Stimulated activated CD4-positive, alpha-beta T cell treated with anti-CD3 and anti-CD28 coated beads, Interleukin-4, amount 100 ng/mL, for 24 hours (primary cell): ENCODE results near the gene CD2BP2.

ENCODE experiments used
- DNase-seq: peaks from one replicate; pipeline ENCODE4 v3.0.0-alpha.2; 2020

CD2BP2 gene

DNA sequence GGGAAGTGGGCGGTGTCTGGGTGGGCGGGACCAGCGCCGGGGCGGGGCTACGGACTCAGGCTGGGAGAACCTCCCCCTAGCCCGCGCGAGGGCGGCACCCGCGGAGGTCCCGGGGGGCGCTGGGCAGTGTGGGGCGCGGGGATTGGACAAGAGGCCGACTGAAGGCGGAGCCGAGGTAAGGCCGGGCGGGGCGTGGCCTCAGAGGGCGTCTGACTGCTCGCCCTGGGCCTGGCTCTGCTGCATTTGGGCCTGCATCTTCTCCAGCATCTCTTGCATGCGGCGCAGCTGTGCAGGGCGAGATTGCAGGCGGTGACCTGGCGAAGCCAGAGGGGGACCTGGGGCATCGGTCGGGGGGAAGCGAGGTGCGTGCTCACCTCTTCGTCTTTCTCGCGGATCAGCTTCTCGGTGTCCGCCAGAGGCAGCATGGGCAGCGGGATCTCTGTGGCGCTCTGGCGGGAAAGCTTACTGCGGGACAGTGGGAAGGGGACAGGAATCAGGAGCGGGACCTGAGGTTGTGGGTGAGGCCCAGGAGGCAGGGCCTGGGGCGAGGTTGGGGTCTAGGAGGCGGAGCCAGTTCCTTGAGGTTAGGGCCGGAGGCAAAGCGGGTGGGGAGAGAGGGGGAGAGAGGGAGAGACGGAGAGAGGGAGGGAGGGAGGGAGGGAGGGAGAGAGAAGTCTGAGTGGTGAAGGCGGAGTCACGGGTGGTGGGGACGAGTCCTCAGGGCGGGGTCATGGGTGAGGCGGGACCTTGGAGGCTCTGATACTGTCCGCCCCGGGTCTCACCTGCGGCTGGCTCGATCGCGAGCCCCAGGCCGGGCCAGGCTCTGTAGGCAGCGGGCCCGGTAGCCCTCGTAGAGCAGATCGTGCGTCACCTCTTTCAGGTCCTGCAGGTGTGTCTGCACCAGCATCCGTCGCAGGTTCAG lies 23.4 kb upstream of the CD2BP2 start:
- peak; percentile 98 for DNase-seq

DNA sequence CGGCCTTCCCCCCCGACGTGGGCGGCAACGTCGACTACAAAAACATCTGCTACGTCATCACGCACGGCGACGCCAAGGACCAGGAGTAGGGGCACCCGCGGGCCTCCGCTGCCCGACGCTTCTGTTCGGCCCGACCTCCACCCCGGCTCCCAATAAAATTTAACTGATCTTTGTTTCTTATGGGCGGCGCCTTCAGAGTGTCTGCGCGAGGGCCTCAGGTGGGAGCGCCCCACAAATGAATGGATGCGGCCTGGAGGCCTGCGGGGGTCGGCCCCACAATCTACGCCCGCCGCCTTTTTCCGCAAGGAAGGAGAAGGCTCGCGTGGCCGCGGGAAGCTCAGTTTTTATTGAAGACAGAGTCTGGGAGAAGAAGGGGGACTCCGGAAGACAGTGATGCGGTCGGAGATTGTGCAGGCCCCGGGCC lies 22.7 kb upstream of the CD2BP2 start:
- peak; percentile 86 for DNase-seq

DNA sequence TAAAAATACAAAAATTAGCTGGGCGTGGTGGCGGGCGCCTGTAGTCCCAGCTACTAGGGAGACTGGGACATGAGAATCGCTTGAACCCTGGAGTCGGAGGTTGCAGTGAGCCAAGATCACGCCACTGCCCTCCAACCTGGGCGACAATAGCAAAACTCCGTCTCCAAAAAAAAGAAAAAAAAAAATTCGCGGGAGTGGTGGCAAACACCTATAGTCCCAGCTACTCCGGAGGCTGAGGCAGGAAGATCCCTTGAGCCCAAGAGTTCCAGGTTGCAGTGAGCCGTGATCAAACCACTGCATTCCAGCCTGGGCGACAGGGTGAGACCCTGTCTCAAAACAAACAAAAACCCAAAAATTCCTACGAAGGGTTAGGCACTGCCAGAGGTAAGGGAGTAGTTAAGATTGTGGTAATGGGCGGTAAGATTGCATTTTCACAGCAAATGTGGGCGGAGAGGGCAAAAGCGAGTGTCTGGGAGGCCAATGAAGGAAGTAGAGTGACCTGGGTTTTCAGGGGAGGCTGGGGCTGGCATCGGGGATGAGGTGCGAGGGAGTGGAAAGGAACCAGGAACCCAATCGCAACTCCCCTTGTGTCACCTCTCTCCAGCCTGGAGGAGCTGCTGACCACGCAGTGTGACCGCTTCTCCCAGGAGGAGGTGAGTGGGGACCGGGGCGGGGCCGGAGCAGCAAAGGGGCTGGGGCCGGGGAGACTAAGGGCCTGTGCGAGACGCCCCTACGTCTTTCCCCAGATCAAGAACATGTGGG lies 22.1 kb upstream of the CD2BP2 start:
- DNase-seq = no peak

DNA sequence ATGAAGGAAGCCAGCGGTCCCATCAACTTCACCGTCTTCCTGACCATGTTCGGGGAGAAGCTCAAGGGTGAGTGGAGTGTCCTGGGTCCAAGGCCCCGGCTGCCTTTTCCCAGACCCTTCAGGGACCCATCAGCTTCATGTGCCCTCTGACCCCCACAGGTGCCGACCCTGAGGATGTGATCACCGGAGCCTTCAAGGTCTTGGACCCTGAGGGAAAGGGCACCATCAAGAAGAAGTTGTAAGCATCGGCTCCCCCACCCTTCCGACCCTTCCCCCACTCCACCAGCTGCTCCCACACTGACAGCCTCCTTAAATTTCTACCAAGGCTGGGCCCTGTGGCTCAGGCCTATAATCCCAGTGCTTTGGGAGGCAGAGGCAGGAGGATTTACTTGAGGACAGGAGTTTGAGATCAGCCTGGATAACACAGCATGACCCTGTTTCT lies 21.4 kb upstream of the CD2BP2 start:
- DNase-seq = no peak

DNA sequence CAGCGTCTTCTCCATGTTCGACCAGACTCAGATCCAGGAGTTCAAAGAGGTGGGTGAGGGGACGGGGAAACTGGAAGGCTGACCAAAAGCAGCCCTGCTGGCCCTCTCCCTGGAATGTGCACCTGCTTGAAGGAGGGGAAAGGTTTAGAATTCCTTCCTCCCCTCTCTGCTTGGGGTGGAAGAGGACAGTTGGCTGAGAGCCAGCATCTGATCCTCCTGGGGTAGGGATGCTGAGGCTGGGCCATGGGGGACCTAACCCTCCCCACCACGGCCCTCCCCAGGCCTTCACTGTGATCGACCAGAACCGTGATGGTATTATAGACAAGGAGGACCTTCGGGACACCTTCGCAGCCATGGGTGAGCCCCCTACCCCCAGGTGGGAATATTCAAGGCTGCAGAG lies 20.8 kb upstream of the CD2BP2 start:
- DNase-seq = no peak

DNA sequence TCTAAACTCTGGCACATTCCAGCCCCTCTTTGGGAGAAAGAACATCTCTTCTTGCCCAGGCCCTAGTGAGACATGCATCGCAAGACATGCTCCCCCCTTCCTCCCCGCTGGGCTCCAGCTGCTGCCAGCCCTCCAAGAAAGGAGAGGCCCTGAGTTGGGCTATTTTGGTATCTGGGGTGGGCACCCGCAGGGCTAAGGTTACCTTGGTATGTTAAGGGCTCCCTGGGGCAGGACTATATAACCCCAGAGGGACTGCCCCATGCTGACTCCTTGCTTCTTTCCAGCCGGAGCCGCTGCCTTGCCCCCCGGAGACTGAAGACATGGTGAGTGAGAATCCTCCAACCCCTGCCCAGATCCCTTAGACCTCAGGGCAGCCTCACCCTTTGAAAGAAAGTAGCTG lies 19.4 kb upstream of the CD2BP2 start, which contains the start of gene MYL11:
TSS of gene MYL11 (plus strand) at position 265 of the 400 bp plus-strand sequence. CDS start at position 321, 56 bp downstream.
- no peak for DNase-seq

DNA sequence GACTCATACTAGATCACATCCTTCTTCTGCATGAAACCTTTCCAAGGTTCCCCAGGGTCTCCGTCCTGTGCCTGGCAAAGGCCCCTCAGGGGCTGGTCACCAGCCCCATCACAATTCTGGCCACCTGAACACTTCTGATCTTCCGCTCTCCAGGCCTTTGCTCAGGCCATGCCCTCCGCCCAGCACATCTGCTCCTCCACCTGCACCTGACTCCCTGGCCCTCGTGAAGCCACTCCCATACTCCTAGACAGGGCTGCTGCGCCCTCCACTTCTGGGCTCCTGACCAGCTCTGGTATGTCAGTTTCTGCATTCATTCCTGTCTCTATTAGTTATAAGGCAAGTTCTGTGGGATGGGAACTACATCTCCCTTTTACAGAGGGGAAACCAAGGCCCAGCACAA lies 17.6 kb upstream of the CD2BP2 start:
- DNase-seq = no peak

DNA sequence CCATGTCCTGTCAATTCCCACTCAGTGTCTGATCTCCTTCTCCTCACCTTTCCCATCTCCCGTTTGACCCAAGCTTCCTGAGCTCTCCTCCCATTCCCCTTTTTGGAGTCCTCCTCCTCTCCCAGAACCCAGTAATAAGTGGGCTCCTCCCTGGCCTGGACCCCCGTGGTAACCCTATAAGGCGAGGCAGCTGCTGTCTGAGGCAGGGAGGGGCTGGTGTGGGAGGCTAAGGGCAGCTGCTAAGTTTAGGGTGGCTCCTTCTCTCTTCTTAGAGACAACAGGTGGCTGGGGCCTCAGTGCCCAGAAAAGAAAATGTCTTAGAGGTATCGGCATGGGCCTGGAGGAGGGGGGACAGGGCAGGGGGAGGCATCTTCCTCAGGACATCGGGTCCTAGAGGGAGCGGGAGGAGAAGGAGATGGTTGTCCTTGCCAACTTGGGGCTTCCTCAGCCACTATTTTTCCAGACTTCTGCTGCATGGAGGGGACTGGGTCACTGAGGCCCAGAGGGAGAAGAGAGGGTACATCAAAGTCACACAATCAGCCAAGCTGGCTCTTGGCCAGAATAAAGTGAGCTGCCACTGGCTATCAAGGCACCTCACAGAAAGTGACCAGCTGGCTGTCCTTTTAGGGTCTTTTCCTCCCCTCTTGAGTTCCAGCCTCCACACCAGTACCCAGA lies 17.1 kb upstream of the CD2BP2 start:
- no peak for DNase-seq

DNA sequence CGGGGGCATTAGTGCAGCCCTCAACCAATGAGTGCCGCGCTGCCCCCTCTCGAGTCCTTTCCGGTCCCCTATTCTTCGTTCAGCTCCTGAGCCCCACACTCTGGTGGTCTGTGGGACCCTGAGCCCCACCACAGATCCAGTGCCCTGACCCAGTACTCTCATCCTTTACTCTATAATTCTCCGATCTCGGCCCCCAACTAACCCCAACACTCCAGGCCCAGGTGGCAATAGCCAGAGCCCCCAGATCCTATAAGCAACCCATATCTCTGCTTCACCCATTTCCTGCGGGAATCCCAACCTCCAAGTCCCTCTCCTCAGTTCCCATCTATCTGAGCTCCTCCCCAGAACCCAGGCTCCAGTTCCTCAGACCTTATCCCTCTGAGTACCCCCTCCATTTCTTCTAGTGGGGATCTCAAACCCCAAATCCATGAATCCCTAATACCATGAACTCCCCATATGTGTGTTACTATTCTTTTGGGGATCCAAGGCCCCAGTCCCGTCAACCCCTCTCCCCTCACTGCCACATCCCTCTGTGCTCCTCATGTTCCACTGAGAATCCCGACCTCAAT lies 16.2 kb upstream of the CD2BP2 start:
- no peak for DNase-seq

DNA sequence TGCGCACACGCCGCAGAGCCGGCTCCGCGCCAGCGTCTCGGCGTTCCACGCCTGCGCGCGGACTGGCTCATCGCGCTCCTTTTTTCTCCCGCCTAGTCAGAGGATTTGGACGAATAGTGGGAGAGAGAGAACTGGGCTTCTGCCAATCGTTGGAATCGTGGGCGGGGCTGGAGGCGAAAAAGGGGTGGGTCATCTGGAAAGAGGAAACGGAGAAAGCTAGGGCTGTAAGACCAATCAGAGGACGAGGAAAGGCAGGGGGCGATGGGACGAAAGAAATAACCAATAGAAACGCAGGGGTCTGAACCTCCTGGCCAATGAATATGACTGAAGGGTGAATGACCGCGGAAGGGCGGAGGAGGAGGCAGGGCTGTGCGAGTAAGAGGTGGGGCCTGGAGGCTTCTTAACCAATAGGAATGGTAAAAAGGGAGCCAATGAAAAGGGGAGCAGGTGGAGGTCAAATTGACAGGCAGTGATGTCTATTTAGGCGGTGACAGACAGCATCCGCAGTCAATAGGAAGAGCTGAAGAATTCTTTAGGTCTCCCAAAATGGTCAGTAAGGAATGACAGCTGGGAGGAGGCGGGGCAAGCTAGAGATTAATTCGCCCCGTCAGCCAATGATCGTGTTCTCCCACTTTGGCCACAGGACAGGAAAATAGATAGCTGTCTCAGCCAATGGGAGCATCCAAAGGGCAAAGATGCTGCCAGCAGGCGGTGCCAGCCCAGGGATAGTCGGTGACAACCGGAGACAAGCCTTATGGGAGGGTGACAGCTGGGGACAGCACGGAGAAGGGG lies 15.5 kb upstream of the CD2BP2 start, which contains the start of gene TBC1D10B:
TSS of gene TBC1D10B (minus strand) at position 39 of the 792 bp plus-strand sequence. CDS start 311 bp downstream, outside the sequence.
- peak; percentile 99 for DNase-seq

DNA sequence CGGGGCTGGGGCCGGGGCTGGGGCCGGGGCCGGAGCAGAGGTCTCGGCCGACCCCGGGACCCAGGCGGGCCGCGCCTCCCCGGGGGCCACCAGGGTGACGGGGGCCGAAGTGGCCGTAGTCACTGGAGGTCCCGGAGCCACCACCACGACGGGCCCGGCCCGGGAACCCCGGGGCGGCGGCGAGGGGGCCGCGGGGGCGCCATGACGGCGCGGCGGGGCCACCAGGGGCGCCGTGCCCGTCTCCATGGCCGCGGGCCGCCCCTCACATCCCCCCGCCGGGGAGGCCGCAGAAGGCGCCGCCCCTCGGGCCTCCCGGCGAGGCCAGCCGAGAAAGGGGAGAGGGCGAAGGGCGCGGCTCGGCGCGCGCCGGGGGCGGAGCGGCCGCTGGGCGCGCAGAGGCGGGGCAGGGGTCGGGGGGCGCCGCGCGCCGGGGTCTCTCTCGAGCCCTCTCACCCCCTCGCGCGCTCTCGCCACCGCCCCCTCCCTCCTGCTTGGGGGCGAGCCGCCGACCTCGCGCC lies 14.9 kb upstream of the CD2BP2 start:
- DNase-seq = no peak

DNA sequence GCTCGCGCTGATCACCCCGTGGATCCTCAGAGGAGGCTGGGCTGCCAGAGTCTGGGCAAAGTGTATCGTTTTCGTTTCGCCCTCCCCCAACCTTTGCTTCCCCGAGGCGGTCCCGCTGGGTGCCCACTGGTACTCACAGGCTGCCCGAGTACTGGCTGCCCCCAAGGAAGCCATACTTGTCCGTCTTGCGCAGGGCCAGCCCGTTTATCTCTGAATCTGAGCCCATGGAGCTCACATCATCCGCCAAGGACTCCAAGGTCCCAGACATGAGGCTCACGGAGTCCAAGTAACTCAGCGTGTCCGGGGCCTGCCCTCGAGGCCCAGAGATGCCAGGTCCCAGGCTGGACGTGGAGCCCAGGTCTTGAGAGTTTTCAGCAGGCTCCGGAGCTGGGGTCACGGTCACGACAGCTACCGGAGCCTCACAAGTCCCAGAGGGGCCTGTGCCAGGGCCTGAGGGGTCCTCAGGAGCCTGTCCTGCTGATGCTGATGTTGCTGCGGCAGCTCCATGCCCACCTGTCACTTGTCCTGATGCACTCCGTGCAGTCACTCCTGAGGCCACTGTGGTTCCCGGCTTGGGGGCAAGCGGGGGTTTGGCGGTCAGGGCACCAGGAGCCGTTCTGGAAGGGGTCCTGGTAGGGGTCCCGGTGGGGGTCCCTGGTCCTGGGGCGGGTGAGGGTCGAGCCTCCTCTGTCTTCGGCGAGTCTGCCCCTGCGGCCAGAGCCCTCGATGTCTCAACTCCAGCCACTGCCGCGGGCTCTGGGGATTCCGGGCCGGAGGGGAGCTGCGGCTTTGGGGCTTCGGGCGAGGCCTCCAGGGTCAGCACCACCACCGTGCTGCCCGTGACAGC lies 14.2 kb upstream of the CD2BP2 start:
- no peak for DNase-seq

DNA sequence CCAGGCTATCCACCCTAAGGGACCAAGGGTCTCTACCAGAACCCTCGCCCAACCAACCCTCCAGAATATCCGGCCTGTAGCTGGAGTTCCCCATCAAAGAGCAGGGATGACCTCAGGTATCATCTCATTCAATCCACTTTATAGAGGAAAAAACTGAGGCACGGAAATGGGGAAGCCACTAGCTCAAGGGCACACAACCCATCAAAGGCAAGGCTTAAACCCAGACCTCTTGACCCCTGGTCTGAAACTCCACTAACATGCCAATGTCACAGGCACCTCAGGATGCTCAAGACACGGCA lies 13.6 kb upstream of the CD2BP2 start:
- DNase-seq = no peak

DNA sequence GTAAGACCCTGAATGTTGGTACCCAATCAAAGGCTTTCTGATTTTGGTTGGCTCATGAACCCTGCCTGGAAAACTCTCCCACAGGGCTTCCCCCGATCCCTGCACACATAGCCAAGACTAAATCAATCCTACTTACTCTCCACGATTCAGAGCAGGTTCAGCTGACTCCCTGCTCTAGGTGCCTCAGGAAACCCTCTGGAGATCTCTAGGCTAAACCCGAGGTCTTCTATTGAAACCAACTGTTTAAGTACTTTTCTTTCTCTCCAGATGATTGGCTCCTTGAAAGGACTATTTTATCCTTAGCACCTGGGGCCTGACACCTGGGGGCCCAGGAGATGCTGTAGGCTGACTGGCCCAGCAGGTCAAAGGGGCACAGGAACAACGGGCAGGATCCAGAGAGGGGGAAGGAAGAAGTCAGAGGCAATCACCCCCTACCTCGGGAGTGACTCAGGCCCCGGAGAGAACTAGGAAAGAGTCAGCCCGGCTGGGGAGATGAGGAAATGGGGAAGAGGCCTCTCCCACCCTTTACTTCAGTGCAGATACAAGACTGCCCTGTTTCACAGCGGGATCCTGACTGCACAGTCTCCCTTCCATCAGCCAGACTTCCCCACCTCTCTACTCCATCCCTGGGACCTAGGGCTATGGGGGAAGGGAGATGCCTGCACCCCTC lies 13.1 kb upstream of the CD2BP2 start:
- DNase-seq = no peak

DNA sequence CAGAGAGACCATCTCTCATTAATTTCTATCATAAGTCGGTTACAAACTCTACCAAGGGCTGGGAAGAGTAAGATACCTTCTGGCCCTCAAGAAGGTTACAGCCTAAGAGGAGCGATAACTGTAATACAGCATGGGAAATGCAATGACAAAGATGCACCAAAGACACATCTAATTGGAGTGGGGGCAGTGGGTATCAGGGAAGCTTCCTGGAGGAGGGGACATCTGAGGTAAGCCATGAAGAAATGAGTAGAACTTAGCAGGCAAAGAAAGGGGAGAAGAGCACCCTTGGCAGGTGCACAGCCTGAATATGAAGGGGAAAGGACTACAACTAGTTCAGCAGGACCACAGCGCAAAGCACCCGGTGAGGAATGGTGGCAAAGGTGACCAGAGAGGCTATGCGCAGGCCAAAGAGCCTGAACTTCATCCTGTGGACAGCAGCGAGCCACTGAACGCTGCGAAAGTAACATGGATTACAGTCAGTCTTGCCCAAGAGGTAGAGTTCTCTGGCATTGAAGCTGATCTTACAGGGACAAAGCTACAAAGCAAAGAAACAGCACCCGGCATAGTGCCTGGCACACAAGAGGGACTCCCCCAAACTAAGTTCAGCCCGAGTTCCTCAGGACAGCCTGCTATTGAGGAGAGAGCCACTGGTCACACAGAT lies 12.4 kb upstream of the CD2BP2 start:
- DNase-seq = no peak

DNA sequence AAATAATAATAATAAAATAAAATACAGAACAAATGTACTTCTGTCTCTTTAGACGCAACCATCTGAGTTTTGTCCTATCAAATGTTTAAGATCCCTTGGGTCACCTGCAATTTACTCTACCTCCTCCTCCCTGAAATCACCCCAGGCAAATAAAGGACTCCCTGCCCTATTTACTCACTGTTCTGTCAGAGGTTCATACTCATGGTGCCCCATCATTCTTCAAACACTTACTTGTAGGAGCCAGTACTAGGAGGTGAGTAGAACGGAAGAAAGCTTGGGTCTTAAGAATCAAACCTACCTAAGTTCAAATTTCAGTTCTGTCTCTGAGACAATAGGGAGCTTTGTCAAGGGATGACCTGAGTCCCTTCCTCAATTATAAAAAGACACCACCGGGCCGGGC lies 11.4 kb upstream of the CD2BP2 start:
- DNase-seq = no peak

DNA sequence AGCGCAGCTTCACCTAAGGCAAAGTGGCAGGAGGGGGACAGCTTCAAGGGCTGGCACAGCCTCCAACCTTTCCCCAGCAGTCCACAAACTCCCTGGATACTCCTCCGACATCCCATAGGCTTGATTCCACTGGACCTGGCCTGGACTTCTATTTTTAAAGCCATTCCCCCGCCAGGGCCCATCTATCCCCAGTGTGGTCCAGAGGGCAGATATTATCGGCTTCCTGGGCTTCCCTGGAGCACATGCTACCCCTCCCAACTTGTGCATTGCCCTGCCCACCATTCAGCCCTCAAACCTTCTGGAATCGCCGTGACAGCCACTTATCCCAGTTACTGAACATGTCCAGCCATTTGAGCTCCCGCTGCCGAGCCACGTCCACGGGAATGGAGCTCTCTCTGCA lies 10.1 kb upstream of the CD2BP2 start:
- no peak for DNase-seq

DNA sequence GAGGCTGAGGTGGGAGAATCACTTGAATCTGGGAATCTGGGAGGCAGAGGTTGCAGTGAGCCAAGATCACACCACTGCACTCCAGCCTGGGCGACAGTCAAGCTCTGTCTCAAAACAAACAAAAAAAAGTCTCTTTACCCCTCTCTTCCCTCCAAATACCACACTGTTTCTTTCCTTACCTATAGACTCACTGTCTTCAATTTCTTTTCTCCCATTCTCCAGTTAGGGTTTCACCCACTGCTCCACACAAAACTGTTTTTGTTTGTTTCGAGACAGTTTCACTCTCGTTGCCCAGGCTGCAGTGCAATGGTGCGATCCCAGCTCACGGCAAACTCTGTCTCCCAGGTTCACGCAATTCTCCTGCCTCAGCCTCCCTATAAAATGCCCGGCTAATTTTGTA lies 6.1 kb upstream of the CD2BP2 start:
- DNase-seq = no peak

DNA sequence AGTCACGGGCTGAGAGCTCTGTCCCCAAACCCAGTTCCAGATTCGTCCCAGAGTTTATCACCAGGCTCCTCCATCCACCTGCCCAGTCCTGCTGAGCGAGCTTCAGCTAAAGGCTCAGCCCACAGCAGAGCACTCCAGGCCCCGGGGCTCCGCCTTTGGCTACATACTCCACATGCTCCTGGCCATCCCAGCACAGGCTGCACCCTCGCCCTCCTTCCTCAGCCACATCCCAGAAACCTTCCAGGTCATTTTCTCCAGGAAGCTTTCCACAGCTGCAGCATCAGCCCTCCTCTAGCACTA lies 4.7 kb upstream of the CD2BP2 start:
- no peak for DNase-seq
